ENCODE data around the gene TMEM123.
A peak's percentile ranks its signal among the peaks of the same experiment; 100 is the strongest.

The TMEM123 gene

GRCh38 chr11:102368472-102368871, 84.1 kb downstream of the TMEM123 start:
- Histone ChIP-seq H2AFZ (ENCODE audit: low read length) (no peak overlapping the region), H3K36me3 (ENCODE audit: insufficient read depth, low read length) (peaks cover 42% of the 10 kb centered on the region), H3K4me3 (ENCODE audit: low read depth, low read length, poor library complexity, severe bottlenecking) (no peak overlapping the region), H3K27ac (ENCODE audit: low read depth, low read length, poor library complexity, severe bottlenecking) (no peak overlapping the region), H3K9me2 (ENCODE audit: low read depth, low read length) (no peaks in the 10 kb centered on the region), H4K20me1 (ENCODE audit: insufficient read depth, low read length) (no peaks in the 10 kb centered on the region), H3F3A (ENCODE audit: insufficient read depth, low read length) (no peaks in the 10 kb centered on the region), H3K4me2 (ENCODE audit: low read length) (no peak overlapping the region), H3K79me2 (ENCODE audit: insufficient read depth, low read length) (no peaks in the 10 kb centered on the region), H3K27me3 (ENCODE audit: insufficient read depth, low read length) (no peaks in the 10 kb centered on the region), H3K9ac (ENCODE audit: low read length) (no peak overlapping the region), H3K4me1 (ENCODE audit: insufficient read depth, low read length, severe bottlenecking) (no peaks in the 10 kb centered on the region), H3K9me3 (ENCODE audit: low read length) (no peaks in the 10 kb centered on the region)
- TF ChIP-seq EZH2 (IDR thresholded peaks at IDR 0.05; ENCODE audit: borderline replicate concordance, low read length) (no peak), CTCF (IDR thresholded peaks at IDR 0.05; ENCODE audit: low read length) (no peak)

- Histone ChIP-seq H4K20me1 (ENCODE audit: insufficient read depth, low read length) (no peaks in the 10 kb centered on the region), H3K4me3 (ENCODE audit: low read depth, low read length, poor library complexity, severe bottlenecking) (no peak overlapping the region), H3F3A (ENCODE audit: insufficient read depth, low read length) (no peaks in the 10 kb centered on the region), H2AFZ (ENCODE audit: low read length) (no peak overlapping the region), H3K9ac (ENCODE audit: low read length) (no peak overlapping the region), H3K27ac (ENCODE audit: low read depth, low read length, poor library complexity, severe bottlenecking) (no peak overlapping the region), H3K4me2 (ENCODE audit: low read length) (no peak overlapping the region), H3K27me3 (ENCODE audit: insufficient read depth, low read length) (no peaks in the 10 kb centered on the region), H3K9me3 (ENCODE audit: low read length) (no peaks in the 10 kb centered on the region), H3K79me2 (ENCODE audit: insufficient read depth, low read length) (no peaks in the 10 kb centered on the region), H3K36me3 (ENCODE audit: insufficient read depth, low read length) (peaks cover 49% of the 10 kb centered on the region), H3K9me2 (ENCODE audit: low read depth, low read length) (no peaks in the 10 kb centered on the region), H3K4me1 (ENCODE audit: insufficient read depth, low read length, severe bottlenecking) (no peaks in the 10 kb centered on the region)
- TF ChIP-seq CTCF (IDR thresholded peaks at IDR 0.05; ENCODE audit: low read length): peak; percentile 42; the same call in 1 of the 2 replicates
- TF ChIP-seq EZH2 (IDR thresholded peaks at IDR 0.05; ENCODE audit: borderline replicate concordance, low read length): no peak
These were observed 85.2 kb downstream of the TMEM123 start for GRCh38 chr11:102367364-102367763.

- H3K36me3 ChIP-seq (ENCODE audit: insufficient read depth, low read length): peaks cover 52% of the 10 kb centered on the region
These were observed 87.6 kb downstream of the TMEM123 start for GRCh38 chr11:102364991-102365390.

More at GRCh38 chr11:102364991-102365390, 87.6 kb downstream of the TMEM123 start:
- Histone ChIP-seq H3F3A (ENCODE audit: insufficient read depth, low read length) (no peaks in the 10 kb centered on the region), H2AFZ (ENCODE audit: low read length) (no peak overlapping the region), H3K27me3 (ENCODE audit: insufficient read depth, low read length) (no peaks in the 10 kb centered on the region), H3K4me1 (ENCODE audit: insufficient read depth, low read length, severe bottlenecking) (peaks cover 22% of the 10 kb centered on the region), H3K4me3 (ENCODE audit: low read depth, low read length, poor library complexity, severe bottlenecking) (no peak overlapping the region), H4K20me1 (ENCODE audit: insufficient read depth, low read length) (no peaks in the 10 kb centered on the region), H3K9ac (ENCODE audit: low read length) (no peak overlapping the region), H3K9me2 (ENCODE audit: low read depth, low read length) (no peaks in the 10 kb centered on the region), H3K79me2 (ENCODE audit: insufficient read depth, low read length) (no peaks in the 10 kb centered on the region), H3K27ac (ENCODE audit: low read depth, low read length, poor library complexity, severe bottlenecking) (no peak overlapping the region), H3K4me2 (ENCODE audit: low read length) (no peak overlapping the region), H3K9me3 (ENCODE audit: low read length) (no peaks in the 10 kb centered on the region)
- TF ChIP-seq CTCF (IDR thresholded peaks at IDR 0.05; ENCODE audit: low read length) (no peak), EZH2 (IDR thresholded peaks at IDR 0.05; ENCODE audit: borderline replicate concordance, low read length) (no peak)

All from OCI-LY1 (cell line).